ENCODE data around the gene ATOH8. TPM values are rescaled to one million over a fixed set of nuclear protein-coding genes. Genes with fewer than 3 reads are reported as not detected.

The ATOH8 gene
- total RNA-seq, 2 experiments from 2014 or later = 0.44 TPM; not detected in 1

DNA sequence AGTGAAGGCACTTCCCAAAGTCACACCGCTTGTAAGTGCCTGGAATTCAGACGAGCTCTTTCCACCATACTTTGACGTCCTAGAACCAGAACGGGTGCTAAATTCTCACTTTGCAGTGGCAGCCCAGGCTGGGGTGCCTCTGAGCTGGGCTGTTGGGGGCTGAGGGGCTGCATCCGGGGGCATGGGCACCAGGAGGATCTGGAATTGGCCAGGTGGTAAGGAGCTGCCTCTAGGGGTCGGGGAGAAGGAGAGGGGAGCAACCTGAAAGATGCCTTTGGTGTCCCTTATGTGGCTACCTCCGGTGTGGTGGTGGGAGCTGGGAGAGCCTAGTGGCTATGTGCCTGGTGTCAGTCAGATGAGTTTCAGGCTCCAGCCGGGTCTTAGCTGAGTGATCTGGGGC, 7.1 kb downstream of the ATOH8 start:
- intact Hi-C loops (cut with micrococcal nuclease; ENCODE audit: unreplicated experiment) = no loop called here
- Histone ChIP-seq H3K4me3 (ENCODE audit: low read depth, low read length, poor library complexity, severe bottlenecking) (no peak overlapping the region), H2AFZ (ENCODE audit: low read length) (no peak overlapping the region), H3K9me2 (ENCODE audit: insufficient read depth, low read length) (no peaks in the 10 kb centered on the region), H3K79me2 (ENCODE audit: insufficient read depth, low read depth, low read length) (no peaks in the 10 kb centered on the region), H4K20me1 (ENCODE audit: insufficient read depth, low read length) (no peaks in the 10 kb centered on the region), H3K9me3 (ENCODE audit: low read length) (no peaks in the 10 kb centered on the region), H3K4me2 (ENCODE audit: low read length) (no peak overlapping the region), H3K27ac (ENCODE audit: low read depth, low read length, poor library complexity, severe bottlenecking) (no peak overlapping the region), H3K36me3 (ENCODE audit: insufficient read depth, low read length) (no peaks in the 10 kb centered on the region), H3K4me1 (ENCODE audit: insufficient read depth, low read length, poor library complexity, severe bottlenecking) (no peaks in the 10 kb centered on the region)
- no peak for DNase-seq (ENCODE audit: low spot score)
- TF ChIP-seq, protein P1, sequence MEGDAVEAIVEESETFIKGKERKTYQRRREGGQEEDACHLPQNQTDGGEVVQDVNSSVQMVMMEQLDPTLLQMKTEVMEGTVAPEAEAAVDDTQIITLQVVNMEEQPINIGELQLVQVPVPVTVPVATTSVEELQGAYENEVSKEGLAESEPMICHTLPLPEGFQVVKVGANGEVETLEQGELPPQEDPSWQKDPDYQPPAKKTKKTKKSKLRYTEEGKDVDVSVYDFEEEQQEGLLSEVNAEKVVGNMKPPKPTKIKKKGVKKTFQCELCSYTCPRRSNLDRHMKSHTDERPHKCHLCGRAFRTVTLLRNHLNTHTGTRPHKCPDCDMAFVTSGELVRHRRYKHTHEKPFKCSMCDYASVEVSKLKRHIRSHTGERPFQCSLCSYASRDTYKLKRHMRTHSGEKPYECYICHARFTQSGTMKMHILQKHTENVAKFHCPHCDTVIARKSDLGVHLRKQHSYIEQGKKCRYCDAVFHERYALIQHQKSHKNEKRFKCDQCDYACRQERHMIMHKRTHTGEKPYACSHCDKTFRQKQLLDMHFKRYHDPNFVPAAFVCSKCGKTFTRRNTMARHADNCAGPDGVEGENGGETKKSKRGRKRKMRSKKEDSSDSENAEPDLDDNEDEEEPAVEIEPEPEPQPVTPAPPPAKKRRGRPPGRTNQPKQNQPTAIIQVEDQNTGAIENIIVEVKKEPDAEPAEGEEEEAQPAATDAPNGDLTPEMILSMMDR (conservative IDR thresholded peaks at IDR 0.05; ENCODE audit: low read length) = no peak
- TF ChIP-seq EZH2phosphoT487 (IDR thresholded peaks at IDR 0.05; ENCODE audit: borderline replicate concordance, low read depth, low read length) = no peak
- POLR2A ChIA-PET = interaction anchor here (1.0 kb wide), 1 partner anchor 17 kb away, joined by 3 read pairs; no protein-coding TSS in a partner anchor
- BruUV-seq (replicated peaks) = no TSS peak
- CTCF ChIA-PET (ENCODE audit: unreplicated experiment) = no interaction called here

DNA sequence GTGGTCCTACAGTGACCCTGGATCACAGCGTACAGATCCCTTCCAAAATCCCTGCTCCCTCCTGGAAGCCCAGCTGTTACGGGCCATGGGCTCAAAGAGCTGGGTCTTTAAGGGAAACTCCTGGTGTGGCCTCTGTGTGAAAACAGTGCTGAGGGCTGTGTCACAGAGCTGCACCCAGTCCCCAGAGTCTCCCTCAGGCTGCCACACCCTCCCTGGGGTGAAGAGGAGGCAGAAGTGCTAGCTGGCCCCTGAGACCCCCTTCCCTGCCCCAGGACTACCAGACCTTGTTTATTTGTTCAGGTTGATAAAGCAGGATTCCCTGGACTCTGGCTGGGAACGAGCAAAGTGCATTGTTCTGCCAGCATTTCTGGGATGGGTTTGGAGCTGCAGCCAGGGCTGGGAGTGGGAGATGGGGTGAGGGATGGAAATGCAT, 7.7 kb downstream of the ATOH8 start:
- Histone ChIP-seq H3K9me3 (ENCODE audit: low read length) (no peaks in the 10 kb centered on the region), H3K4me2 (ENCODE audit: low read length) (no peak overlapping the region), H3K4me1 (ENCODE audit: insufficient read depth, low read length, poor library complexity, severe bottlenecking) (no peaks in the 10 kb centered on the region), H3K4me3 (ENCODE audit: low read depth, low read length, poor library complexity, severe bottlenecking) (no peak overlapping the region), H2AFZ (ENCODE audit: low read length) (no peak overlapping the region), H3K36me3 (ENCODE audit: insufficient read depth, low read length) (no peaks in the 10 kb centered on the region), H3K79me2 (ENCODE audit: insufficient read depth, low read depth, low read length) (no peaks in the 10 kb centered on the region), H3K27ac (ENCODE audit: low read depth, low read length, poor library complexity, severe bottlenecking) (no peak overlapping the region), H3K9me2 (ENCODE audit: insufficient read depth, low read length) (no peaks in the 10 kb centered on the region), H4K20me1 (ENCODE audit: insufficient read depth, low read length) (no peaks in the 10 kb centered on the region)
- no TSS peak for BruUV-seq (replicated peaks)
- ChIA-PET CTCF (ENCODE audit: unreplicated experiment) (no interaction called here), POLR2A (no interaction called here)
- TF ChIP-seq, protein P1 (conservative IDR thresholded peaks at IDR 0.05; ENCODE audit: low read length) = no peak
- TF ChIP-seq EZH2phosphoT487 (IDR thresholded peaks at IDR 0.05; ENCODE audit: borderline replicate concordance, low read depth, low read length) = no peak
- DNase-seq (ENCODE audit: low spot score) = no peak
- intact Hi-C loops (cut with micrococcal nuclease; ENCODE audit: unreplicated experiment) = no loop called here

DNA sequence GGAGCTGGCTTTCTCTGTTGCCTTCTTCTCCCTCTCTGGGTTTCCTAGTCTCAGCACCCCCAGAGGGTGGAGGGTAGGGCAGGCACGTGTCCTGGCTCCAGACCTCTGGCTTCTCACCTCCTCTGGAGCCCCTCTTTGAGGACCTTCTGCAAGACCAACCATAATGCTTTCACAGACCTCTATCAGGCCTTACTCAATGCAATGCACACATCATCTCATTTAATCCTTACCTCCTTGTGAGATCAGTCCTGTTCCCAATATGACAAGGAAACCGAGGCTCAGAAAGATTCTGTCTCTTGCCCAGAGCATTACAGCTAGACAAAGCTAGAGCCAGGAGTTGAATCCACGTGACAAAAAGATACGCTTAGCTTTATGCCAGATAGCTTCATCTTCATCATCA, 8.2 kb downstream of the ATOH8 start:
- Histone ChIP-seq H3K79me2 (ENCODE audit: insufficient read depth, low read depth, low read length) (no peaks in the 10 kb centered on the region), H3K4me3 (ENCODE audit: low read depth, low read length, poor library complexity, severe bottlenecking) (no peak overlapping the region), H3K27ac (ENCODE audit: low read depth, low read length, poor library complexity, severe bottlenecking) (no peak overlapping the region), H3K9me3 (ENCODE audit: low read length) (no peaks in the 10 kb centered on the region), H4K20me1 (ENCODE audit: insufficient read depth, low read length) (no peaks in the 10 kb centered on the region), H3K4me1 (ENCODE audit: insufficient read depth, low read length, poor library complexity, severe bottlenecking) (no peaks in the 10 kb centered on the region), H3K36me3 (ENCODE audit: insufficient read depth, low read length) (no peaks in the 10 kb centered on the region), H3K4me2 (ENCODE audit: low read length) (no peak overlapping the region), H3K9me2 (ENCODE audit: insufficient read depth, low read length) (no peaks in the 10 kb centered on the region), H2AFZ (ENCODE audit: low read length) (no peak overlapping the region)
- no peak for DNase-seq (ENCODE audit: low spot score)
- no peak for TF ChIP-seq EZH2phosphoT487 (IDR thresholded peaks at IDR 0.05; ENCODE audit: borderline replicate concordance, low read depth, low read length)
- TF ChIP-seq, protein P1 (conservative IDR thresholded peaks at IDR 0.05; ENCODE audit: low read length) = no peak
- no TSS peak for BruUV-seq (replicated peaks)
- intact Hi-C loops (cut with micrococcal nuclease; ENCODE audit: unreplicated experiment) = no loop called here
- POLR2A ChIA-PET = no interaction called here
- CTCF ChIA-PET (ENCODE audit: unreplicated experiment) = no interaction called here
